ENCODE data around the gene STAG3. TPM values are rescaled to one million over a fixed set of nuclear protein-coding genes. Genes with fewer than 3 reads are reported as not detected.
"Not testable (repeated sequence)": the region's sequence is repeated elsewhere in the genome, so short reads cannot be mapped to it uniquely, and the experiment has no call there.

STAG3 gene
- total RNA-seq, 1 donor from 2014 or later: 1.1 TPM

DNA sequence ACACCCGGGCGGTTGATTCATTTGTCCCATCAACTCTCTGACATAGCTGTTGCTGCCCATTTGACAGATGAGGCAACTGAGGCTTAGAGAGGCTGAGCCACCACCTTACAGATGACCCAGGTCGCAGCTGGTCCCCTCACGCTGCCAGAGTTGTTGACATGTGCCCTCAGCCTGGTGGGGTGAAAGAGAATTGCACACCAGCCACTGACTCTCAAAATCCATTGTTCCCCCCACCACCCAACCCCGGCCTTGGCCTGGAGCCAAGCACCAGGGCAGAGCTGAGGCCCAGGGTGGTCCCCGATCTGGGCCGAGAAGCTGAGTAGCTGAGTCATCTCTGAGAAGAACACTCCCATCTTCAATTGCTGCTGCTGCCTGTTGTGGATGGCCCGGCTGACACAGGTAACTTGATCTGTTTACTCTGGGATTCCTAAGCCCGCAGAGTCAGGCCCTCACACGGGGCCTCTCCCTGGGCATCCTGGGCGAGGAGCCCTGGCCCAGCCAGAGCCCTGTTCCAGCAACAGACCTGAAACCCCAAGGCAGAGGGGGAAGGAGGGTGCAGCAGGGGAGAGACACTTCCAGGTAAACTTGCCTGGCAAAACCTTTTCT lies 69.5 kb downstream of the STAG3 start:
- TF ChIP-seq, protein P1, sequence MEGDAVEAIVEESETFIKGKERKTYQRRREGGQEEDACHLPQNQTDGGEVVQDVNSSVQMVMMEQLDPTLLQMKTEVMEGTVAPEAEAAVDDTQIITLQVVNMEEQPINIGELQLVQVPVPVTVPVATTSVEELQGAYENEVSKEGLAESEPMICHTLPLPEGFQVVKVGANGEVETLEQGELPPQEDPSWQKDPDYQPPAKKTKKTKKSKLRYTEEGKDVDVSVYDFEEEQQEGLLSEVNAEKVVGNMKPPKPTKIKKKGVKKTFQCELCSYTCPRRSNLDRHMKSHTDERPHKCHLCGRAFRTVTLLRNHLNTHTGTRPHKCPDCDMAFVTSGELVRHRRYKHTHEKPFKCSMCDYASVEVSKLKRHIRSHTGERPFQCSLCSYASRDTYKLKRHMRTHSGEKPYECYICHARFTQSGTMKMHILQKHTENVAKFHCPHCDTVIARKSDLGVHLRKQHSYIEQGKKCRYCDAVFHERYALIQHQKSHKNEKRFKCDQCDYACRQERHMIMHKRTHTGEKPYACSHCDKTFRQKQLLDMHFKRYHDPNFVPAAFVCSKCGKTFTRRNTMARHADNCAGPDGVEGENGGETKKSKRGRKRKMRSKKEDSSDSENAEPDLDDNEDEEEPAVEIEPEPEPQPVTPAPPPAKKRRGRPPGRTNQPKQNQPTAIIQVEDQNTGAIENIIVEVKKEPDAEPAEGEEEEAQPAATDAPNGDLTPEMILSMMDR (IDR thresholded peaks at IDR 0.05; ENCODE audit: insufficient read depth, low read length, poor library complexity, severe bottlenecking): no peak
- H3K27me3 ChIP-seq (ENCODE audit: control insufficient read depth, insufficient read depth, low read length): no peaks in the 10 kb centered on the region
- no peaks in the 10 kb centered on the region for H3K36me3 ChIP-seq (ENCODE audit: control insufficient read depth, insufficient read depth, low read length)
- DNase-seq (ENCODE audit: low read depth): peak; percentile 73
- H3K4me3 ChIP-seq (ENCODE audit: low read depth, low read length): no peak overlapping the region

DNA sequence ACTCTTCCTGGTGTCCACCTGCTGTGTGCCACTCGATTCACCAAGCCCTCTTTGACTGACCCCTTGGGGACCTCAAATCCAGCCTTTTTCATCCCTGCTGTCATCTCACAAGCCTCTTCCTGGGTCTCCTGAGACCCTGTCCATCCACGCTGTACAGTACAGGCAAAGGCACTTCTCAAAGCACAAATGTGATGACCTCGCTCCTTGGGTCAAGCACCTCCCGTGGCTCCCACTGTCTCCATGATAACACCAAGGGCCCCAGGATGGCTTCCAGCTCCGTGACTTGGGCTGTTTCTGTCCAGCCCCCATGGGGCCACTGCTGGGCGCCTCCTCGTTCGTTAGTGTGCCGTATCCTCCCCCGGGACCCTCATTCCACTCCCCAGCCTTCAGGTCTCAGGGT lies 70.8 kb downstream of the STAG3 start:
- Histone ChIP-seq H3K4me3 (ENCODE audit: low read depth, low read length) (no peak overlapping the region), H3K27me3 (ENCODE audit: control insufficient read depth, insufficient read depth, low read length) (no peaks in the 10 kb centered on the region), H3K36me3 (ENCODE audit: control insufficient read depth, insufficient read depth, low read length) (no peaks in the 10 kb centered on the region)
- TF ChIP-seq, protein P1 (IDR thresholded peaks at IDR 0.05; ENCODE audit: insufficient read depth, low read length, poor library complexity, severe bottlenecking): no peak
- no peak for DNase-seq (ENCODE audit: low read depth)

DNA sequence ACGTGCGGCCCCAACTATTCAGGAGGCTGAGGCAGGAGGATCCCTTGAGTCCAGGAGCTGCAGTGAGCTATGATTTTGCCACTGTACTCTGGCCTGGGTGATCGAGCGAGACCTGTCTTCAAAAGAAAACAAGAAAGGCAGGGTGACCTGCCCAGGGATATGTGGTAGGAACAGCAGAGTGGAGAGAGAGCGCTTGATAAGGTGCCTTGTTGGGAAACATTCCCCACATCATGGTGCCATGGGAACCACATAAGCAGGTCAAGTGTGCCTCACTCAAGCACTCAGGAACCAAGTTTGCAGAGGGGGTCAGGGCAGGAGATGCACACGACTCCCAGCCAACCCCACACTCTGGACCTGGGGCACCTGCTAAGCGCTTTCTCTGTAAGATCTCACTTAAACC lies 79.3 kb downstream of the STAG3 start:
- no peaks in the 10 kb centered on the region for H3K36me3 ChIP-seq (ENCODE audit: control insufficient read depth, insufficient read depth, low read length)
- TF ChIP-seq, protein P1 (IDR thresholded peaks at IDR 0.05; ENCODE audit: insufficient read depth, low read length, poor library complexity, severe bottlenecking): no peak

DNA sequence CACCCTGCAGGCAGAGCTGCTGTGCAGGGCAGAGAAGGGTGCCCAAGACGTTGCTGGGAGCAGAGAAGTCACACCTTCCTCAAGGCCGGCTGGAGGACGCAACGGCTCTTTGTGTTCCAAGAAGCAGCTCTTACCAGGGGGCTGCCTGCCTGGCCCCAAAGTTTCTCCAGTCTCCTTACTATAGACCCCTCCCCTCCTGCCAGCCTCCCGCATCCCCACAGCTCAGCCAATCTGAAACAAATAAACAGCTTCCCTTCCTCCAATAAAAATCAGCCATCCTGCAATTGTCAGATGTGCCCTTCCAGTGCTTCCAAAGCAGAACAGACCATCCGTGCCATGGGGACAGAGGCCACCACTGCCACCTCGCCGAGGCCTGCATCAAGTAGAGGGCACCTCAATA lies 82.3 kb downstream of the STAG3 start:
- H3K36me3 ChIP-seq (ENCODE audit: control insufficient read depth, insufficient read depth, low read length); H3K4me3 ChIP-seq (ENCODE audit: low read depth, low read length); H3K27me3 ChIP-seq (ENCODE audit: control insufficient read depth, insufficient read depth, low read length); DNase-seq (ENCODE audit: low read depth): not testable (repeated sequence)

More for the DNA sequence above, 79.3 kb downstream of the STAG3 start:
- Histone ChIP-seq H3K4me3 (ENCODE audit: low read depth, low read length) (no peak overlapping the region), H3K27me3 (ENCODE audit: control insufficient read depth, insufficient read depth, low read length) (no peaks in the 10 kb centered on the region)
- DNase-seq (ENCODE audit: low read depth): no peak

DNA sequence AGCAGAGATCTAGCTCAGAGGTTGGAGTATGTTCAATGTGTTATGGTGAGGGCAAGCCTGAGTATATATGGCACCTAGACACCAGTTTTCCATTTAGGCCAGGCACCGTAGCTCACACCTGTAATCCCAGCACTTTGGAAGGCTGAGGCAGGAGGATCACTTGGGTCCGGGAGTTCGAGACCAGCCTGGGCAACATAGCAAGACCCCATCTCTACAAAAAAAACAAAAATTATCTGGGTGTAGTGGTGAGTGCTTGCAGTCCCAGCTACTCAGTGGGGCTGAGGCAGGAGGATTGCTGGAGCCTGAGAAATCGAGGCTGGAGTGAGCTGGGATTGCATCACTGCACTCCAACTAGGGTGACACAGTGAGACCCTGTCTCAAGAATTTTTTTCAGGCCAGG lies 85.2 kb downstream of the STAG3 start:
- not testable (repeated sequence) for H3K4me3 ChIP-seq (ENCODE audit: low read depth, low read length); H3K27me3 ChIP-seq (ENCODE audit: control insufficient read depth, insufficient read depth, low read length); H3K36me3 ChIP-seq (ENCODE audit: control insufficient read depth, insufficient read depth, low read length); DNase-seq (ENCODE audit: low read depth)

Other genes starting within 250 kb of the STAG3 start
- not detected in 2 replicates for gene GJC3, start 248.3 kb upstream of the STAG3 start, total RNA-seq
- gene AZGP1, start 201.9 kb upstream of the STAG3 start, total RNA-seq: 0.75 TPM in 1 of 2 replicates, not detected in the other
- gene ZKSCAN1, start 162.3 kb upstream of the STAG3 start, total RNA-seq: 32.5 and 40.3 TPM in 2 replicates
- 14.8 and 21.7 TPM in 2 replicates for gene ZSCAN21, start 128.1 kb upstream of the STAG3 start, total RNA-seq
- 39.9 and 44.9 TPM in 2 replicates for gene ZNF3, start 96.2 kb upstream of the STAG3 start, total RNA-seq
- gene COPS6, start 88.9 kb upstream of the STAG3 start, total RNA-seq: 43.3 and 45.2 TPM in 2 replicates
- gene MCM7, start 76.5 kb upstream of the STAG3 start, total RNA-seq: 96.9 and 101 TPM in 2 replicates
- gene AP4M1, start 76.3 kb upstream of the STAG3 start, total RNA-seq: 23.6 and 29.4 TPM in 2 replicates
- 69.0 and 80.5 TPM in 2 replicates for gene TAF6, start 58.6 kb upstream of the STAG3 start, total RNA-seq
- gene CNPY4, start 58.3 kb upstream of the STAG3 start, total RNA-seq: 10.1 TPM in 2 replicates
- 2.3 and 3.5 TPM in 2 replicates for gene MBLAC1, start 51.0 kb upstream of the STAG3 start, total RNA-seq
- 150 and 208 TPM in 2 replicates for gene LAMTOR4, start 29.0 kb upstream of the STAG3 start, total RNA-seq
- gene TRAPPC14, start 19.2 kb upstream of the STAG3 start, total RNA-seq: 10.4 and 23.1 TPM in 2 replicates
- gene GAL3ST4, start 9.3 kb upstream of the STAG3 start, total RNA-seq: 1.5 and 2.1 TPM in 2 replicates
- 13.6 and 14.7 TPM in 2 replicates for gene GPC2, start 537 bp upstream of the STAG3 start, total RNA-seq
- not detected in 2 replicates for gene PVRIG, start 42.0 kb downstream of the STAG3 start, total RNA-seq
- gene SPDYE3, start 129.8 kb downstream of the STAG3 start, total RNA-seq: not detected in 2 replicates
- gene PILRB, start 180.2 kb downstream of the STAG3 start, total RNA-seq: 19.3 and 20.8 TPM in 2 replicates
- 0.68 TPM in 1 of 2 replicates, not detected in the other for gene PILRA, start 195.6 kb downstream of the STAG3 start, total RNA-seq

Data from kidney epithelial cell (primary cell).